CD4-positive, CD25-positive, alpha-beta regulatory T cell (primary cell): ENCODE data around the gene PRKCB. TPM values are rescaled to one million over a fixed set of nuclear protein-coding genes. Genes with fewer than 3 reads are reported as not detected.
"Not testable (repeated sequence)": the region's sequence is repeated elsewhere in the genome, so short reads cannot be mapped to it uniquely, and the experiment has no call there.

Source experiments
- ATAC-seq, 2 donors: fragments of 150-1000 bp; cut with Tn5 transposase; one replicate each; pipeline ENCODE4 v1.10.0; 2021; ENCODE audit warnings: low read depth in 2 of 2, moderate number of reproducible peaks in 2 of 2, moderate library complexity in 1 of 2
- DNase-seq, 3 donors: peaks; one replicate each; pipeline versions ENCODE4 v3.0.0 to v3.0.0-alpha.2; 2012 to 2022; ENCODE audit warnings: mixed read lengths in 1 of 3
- H3K27ac ChIP-seq: one replicate; pipeline ENCODE4 v1.7.0; 2013; ENCODE audit warnings: mild to moderate bottlenecking, low read length; ENCODE audit not compliant: insufficient read depth, poor library complexity, severe bottlenecking
- H3K27me3 ChIP-seq: one replicate; pipeline ENCODE4 v1.7.0; 2013; ENCODE audit warnings: low read length; ENCODE audit not compliant: control insufficient read depth, insufficient read depth
- H3K36me3 ChIP-seq: one replicate; pipeline ENCODE4 v1.7.0; 2013; ENCODE audit warnings: mild to moderate bottlenecking, low read length, moderate library complexity; ENCODE audit not compliant: control insufficient read depth, insufficient read depth
- H3K4me1 ChIP-seq: 2 replicates; pipeline ENCODE4 v1.7.0; 2013; ENCODE audit warnings: mild to moderate bottlenecking, low read length; ENCODE audit not compliant: insufficient read depth, control insufficient read depth, poor library complexity, severe bottlenecking
- H3K4me3 ChIP-seq: one replicate; pipeline ENCODE4 v1.7.0; 2013; ENCODE audit warnings: low read depth, mild to moderate bottlenecking, low read length, moderate library complexity
- H3K9me3 ChIP-seq, 2 experiments: 1 replicate in 1 of 2; 2 replicates in 1 of 2; pipeline ENCODE4 v1.7.0; 2013; ENCODE audit warnings: low read length in 2 of 2, mild to moderate bottlenecking in 1 of 2, moderate library complexity in 1 of 2; ENCODE audit not compliant: control insufficient read depth in 2 of 2
- H3K27ac Mint-ChIP-seq, 3 donors: one replicate each; pipeline ENCODE4 v1.8.0; 2020 to 2022; ENCODE audit warnings: mild to moderate bottlenecking in 3 of 3, mixed read lengths in 3 of 3, moderate library complexity in 2 of 3
- H3K27me3 Mint-ChIP-seq: one replicate; pipeline ENCODE4 v1.8.0; 2022; ENCODE audit warnings: mild to moderate bottlenecking, mixed read lengths
- H3K36me3 Mint-ChIP-seq: one replicate; pipeline ENCODE4 v1.8.0; 2020; ENCODE audit warnings: mixed read lengths
- H3K4me1 Mint-ChIP-seq, 4 donors: one replicate each; pipeline ENCODE4 v1.8.0; 2020 to 2022; ENCODE audit warnings: mixed read lengths in 4 of 4, mild to moderate bottlenecking in 1 of 4
- H3K4me3 Mint-ChIP-seq, 4 donors: one replicate each; pipeline ENCODE4 v1.8.0; 2020 to 2022; ENCODE audit warnings: mild to moderate bottlenecking in 4 of 4, mixed read lengths in 4 of 4, moderate library complexity in 3 of 4
- H3K9me3 Mint-ChIP-seq, 7 donors: one replicate each; pipeline ENCODE4 v1.8.0; 2020 to 2022; ENCODE audit warnings: mixed read lengths in 7 of 7, mild to moderate bottlenecking in 3 of 7, moderate library complexity in 2 of 7
- polyA plus RNA-seq, 4 donors: library from polyadenylated mRNA; unstranded; fragments of 300-500 nt; fragmentation: Illumina TruSeq; gene quantifications; one replicate each; pipeline ENCODE4 v1.2.3, GENCODE V29; 2021
- total RNA-seq: library from RNA; stranded (reverse); gene quantifications from one replicate; pipeline ENCODE4 v1.2.3, GENCODE V29; 2022

The PRKCB gene
- total and polyA plus RNA-seq, 5 donors from 2014 or later = 37.4 to 83.1 (median 50.5) TPM

GRCh38 chr16:24024971-24025370 lies 189.2 kb downstream of the PRKCB start:
- no peaks in the 10 kb centered on the region for H3K9me3 ChIP-seq
- H3K27ac ChIP-seq = no peak overlapping the region
- Mint-ChIP-seq H3K9me3 (no peaks in the 10 kb centered on the region), H3K27me3 (no peaks in the 10 kb centered on the region), H3K36me3 (peaks cover 18% of the 10 kb centered on the region), H3K27ac (peak overlapping the region in 2 of 3 donors; percentile 43 to 47), H3K4me3 (no peak overlapping the region), H3K4me1 (peaks cover 4 to 28% (median 19%) of the 10 kb centered on the region in 4 donors)
- no peak overlapping the region for H3K4me3 ChIP-seq
- DNase-seq (no peak), ATAC-seq (no peak)
- H3K27me3 ChIP-seq = no peaks in the 10 kb centered on the region
- no peaks in the 10 kb centered on the region for H3K4me1 ChIP-seq
- H3K36me3 ChIP-seq = peaks cover 3% of the 10 kb centered on the region

GRCh38 chr16:24027466-24027865 lies 191.7 kb downstream of the PRKCB start:
- Mint-ChIP-seq H3K4me1 (peaks cover 4 to 34% (median 13%) of the 10 kb centered on the region in 4 donors), H3K27ac (peak overlapping the region in 1 of 3 donors; percentile 38)

GRCh38 chr16:24029841-24030240 lies 194.1 kb downstream of the PRKCB start:
- not testable (repeated sequence) for H3K4me3 Mint-ChIP-seq, H3K4me3 ChIP-seq, H3K27ac ChIP-seq, DNase-seq, H3K27me3 ChIP-seq, H3K9me3 Mint-ChIP-seq, H3K27me3 Mint-ChIP-seq, ATAC-seq, H3K9me3 ChIP-seq
- H3K4me1 Mint-ChIP-seq = peaks cover 4 to 54% (median 23%) of the 10 kb centered on the region in 4 donors
- Histone ChIP-seq H3K4me1 (peaks cover 13% of the 10 kb centered on the region), H3K36me3 (peaks cover 16% of the 10 kb centered on the region)
- H3K36me3 Mint-ChIP-seq = peaks cover 28% of the 10 kb centered on the region
- H3K27ac Mint-ChIP-seq = peak overlapping the region in 2 of 3 donors; percentile 45 to 71

More at GRCh38 chr16:24027466-24027865, 191.7 kb downstream of the PRKCB start:
- no peaks in the 10 kb centered on the region for H3K27me3 Mint-ChIP-seq
- no peak overlapping the region for H3K27ac ChIP-seq
- ATAC-seq = no peak
- H3K9me3 ChIP-seq = no peaks in the 10 kb centered on the region
- no peaks in the 10 kb centered on the region for H3K4me1 ChIP-seq
- no peak for DNase-seq
- no peak overlapping the region for H3K4me3 Mint-ChIP-seq
- H3K36me3 Mint-ChIP-seq = peaks cover 13% of the 10 kb centered on the region
- H3K4me3 ChIP-seq = no peak overlapping the region
- H3K9me3 Mint-ChIP-seq = no peaks in the 10 kb centered on the region
- peaks cover 9% of the 10 kb centered on the region for H3K36me3 ChIP-seq
- no peaks in the 10 kb centered on the region for H3K27me3 ChIP-seq

- Mint-ChIP-seq H3K27me3 (no peaks in the 10 kb centered on the region), H3K27ac (peak overlapping the region; percentile 62 to 86 (median 83)), H3K4me1 (peaks cover 5 to 58% (median 25%) of the 10 kb centered on the region in 4 donors), H3K9me3 (peaks cover 0 to 2% (median 0%) of the 10 kb centered on the region in 7 donors), H3K4me3 (peak overlapping the region in 1 of 4 donors; percentile 46), H3K36me3 (peaks cover 32% of the 10 kb centered on the region)
- H3K27me3 ChIP-seq = no peaks in the 10 kb centered on the region
- ATAC-seq = peak; percentile 73 to 78
- peak overlapping the region; percentile 52 for H3K4me3 ChIP-seq
- no peak overlapping the region for H3K27ac ChIP-seq
- peaks cover 20% of the 10 kb centered on the region for H3K36me3 ChIP-seq
- H3K4me1 ChIP-seq = peaks cover 34% of the 10 kb centered on the region
- DNase-seq = peak in 2 of 3 donors; percentile 10 to 82
- H3K9me3 ChIP-seq = no peaks in the 10 kb centered on the region
These were observed 199.5 kb downstream of the PRKCB start for GRCh38 chr16:24035127-24035842.

- Mint-ChIP-seq H3K27ac (peak overlapping the region in 1 of 3 donors; percentile 63), H3K4me3 (peak overlapping the region in 1 of 4 donors; percentile 38), H3K27me3 (no peaks in the 10 kb centered on the region), H3K36me3 (peaks cover 34% of the 10 kb centered on the region), H3K9me3 (peaks cover 0 to 2% (median 0%) of the 10 kb centered on the region in 7 donors), H3K4me1 (peaks cover 5 to 53% (median 25%) of the 10 kb centered on the region in 4 donors)
- Histone ChIP-seq H3K36me3 (peaks cover 25% of the 10 kb centered on the region), H3K4me3 (peak overlapping the region; percentile 52), H3K4me1 (peaks cover 34% of the 10 kb centered on the region), H3K9me3 (no peaks in the 10 kb centered on the region), H3K27me3 (no peaks in the 10 kb centered on the region), H3K27ac (no peak overlapping the region)
- DNase-seq (no peak), ATAC-seq (no peak)
These were observed 200.3 kb downstream of the PRKCB start for GRCh38 chr16:24036038-24036543.

GRCh38 chr16:24036614-24037013 lies 200.8 kb downstream of the PRKCB start:
- H3K27ac Mint-ChIP-seq = no peak overlapping the region
- H3K4me3 ChIP-seq = peak overlapping the region; percentile 48
- DNase-seq (peak; percentile 6 to 46 (median 30)), ATAC-seq (no peak)
- peaks cover 34% of the 10 kb centered on the region for H3K4me1 ChIP-seq
- H3K9me3 Mint-ChIP-seq = peaks cover 0 to 2% (median 0%) of the 10 kb centered on the region in 7 donors
- H3K4me3 Mint-ChIP-seq = peak overlapping the region in 3 of 4 donors; percentile 11 to 64 (median 44)
- no peak overlapping the region for H3K27ac ChIP-seq
- H3K27me3 ChIP-seq = no peaks in the 10 kb centered on the region
- H3K4me1 Mint-ChIP-seq = peaks cover 5 to 48% (median 25%) of the 10 kb centered on the region in 4 donors
- no peaks in the 10 kb centered on the region for H3K27me3 Mint-ChIP-seq
- H3K36me3 ChIP-seq = peaks cover 24% of the 10 kb centered on the region
- no peaks in the 10 kb centered on the region for H3K9me3 ChIP-seq
- H3K36me3 Mint-ChIP-seq = peaks cover 34% of the 10 kb centered on the region

- peaks cover 5 to 47% (median 28%) of the 10 kb centered on the region in 4 donors for H3K4me1 Mint-ChIP-seq
- H3K4me3 Mint-ChIP-seq = no peak overlapping the region
These were observed 201.6 kb downstream of the PRKCB start for GRCh38 chr16:24037335-24037734.

More at GRCh38 chr16:24037335-24037734, 201.6 kb downstream of the PRKCB start:
- DNase-seq (no peak), ATAC-seq (no peak)
- Mint-ChIP-seq H3K9me3 (peaks cover 0 to 2% (median 0%) of the 10 kb centered on the region in 7 donors), H3K27ac (peak overlapping the region in 2 of 3 donors; percentile 52), H3K36me3 (peaks cover 35% of the 10 kb centered on the region), H3K27me3 (no peaks in the 10 kb centered on the region)
- Histone ChIP-seq H3K9me3 (no peaks in the 10 kb centered on the region), H3K27ac (no peak overlapping the region), H3K27me3 (no peaks in the 10 kb centered on the region), H3K4me1 (peaks cover 34% of the 10 kb centered on the region), H3K36me3 (peaks cover 18% of the 10 kb centered on the region), H3K4me3 (peak overlapping the region; percentile 35)
